ENCODE measurements around the gene NFATC2IP. TPM values are rescaled to one million over a fixed set of nuclear protein-coding genes. Genes with fewer than 3 reads are reported as not detected.

Gene NFATC2IP
- polyA plus RNA-seq (2013) = 19.5 and 20.3 TPM in 2 replicates

GRCh38 chr16:28950648-28951409 lies at the start of gene NFATC2IP:
TSS of gene NFATC2IP (plus strand) at chr16:28950937. CDS start at chr16:28951012, 75 bp downstream.
- Histone ChIP-seq H3K18ac (ENCODE audit: low read length) (peak within 1 kb of the TSS; percentile 72), H4K12ac (ENCODE audit: low read depth, low read length) (peak within 1 kb of the TSS; percentile 95), H4K8ac (ENCODE audit: low read depth, low read length) (peak within 1 kb of the TSS; percentile 87), H2BK120ac (ENCODE audit: insufficient read depth, low read length, poor library complexity) (peak within 1 kb of the TSS; percentile 49), H3K79me1 (ENCODE audit: low read length) (peaks cover 8% of the 10 kb centered on the region), H3K4me3 (ENCODE audit: low read depth, low read length) (peak within 1 kb of the TSS; percentile 94), H3K36me3 (ENCODE audit: control insufficient read depth in 1 of 2, insufficient read depth in 2 of 2, low read length in 2 of 2) (peaks cover 23 to 24% of the 10 kb centered on the region in 2 experiments), H4K91ac (ENCODE audit: low read depth, low read length) (peak within 1 kb of the TSS; percentile 80), H2AFZ (ENCODE audit: insufficient read depth, low read length, poor library complexity) (peak within 1 kb of the TSS; percentile 91), H3K23ac (ENCODE audit: low read length) (no peak within 1 kb of the TSS), H3K27ac (ENCODE audit: low read depth, low read length) (no peak within 1 kb of the TSS), H3K9ac (ENCODE audit: low read length) (peak within 1 kb of the TSS; percentile 68), H3K4me2 (ENCODE audit: low read length) (peak within 1 kb of the TSS; percentile 95), H2BK5ac (ENCODE audit: low read depth, low read length, poor library complexity) (peak within 1 kb of the TSS; percentile 67), H3K27me3 (ENCODE audit: insufficient read depth, low read length) (no peaks in the 10 kb centered on the region), H3K9me3 (ENCODE audit: insufficient read depth, low read depth, low read length) (no peaks in the 10 kb centered on the region), H3K79me2 (ENCODE audit: control insufficient read depth, insufficient read depth, low read length, poor library complexity) (peaks cover 10% of the 10 kb centered on the region), H2BK12ac (ENCODE audit: low read length) (no peak within 1 kb of the TSS), H2AK5ac (ENCODE audit: low read length) (peak within 1 kb of the TSS; percentile 63), H3K4me1 (ENCODE audit: control insufficient read depth in 1 of 2, insufficient read depth in 2 of 2, low read length in 2 of 2) (peaks cover 0 to 6% of the 10 kb centered on the region in 2 experiments), H3K14ac (ENCODE audit: low read length) (peak within 1 kb of the TSS; percentile 59), H3K4ac (ENCODE audit: low read depth, low read length) (peak within 1 kb of the TSS; percentile 81)
- WGBS (ENCODE audit: extremely low coverage, insufficient coverage, insufficient read length) = no CpG with 5 or more reads among the region's 79 CpGs
- DNase-seq = peak; percentile 100

GRCh38 chr16:28901862-28902261 lies 48.9 kb upstream of the NFATC2IP start:
- DNase-seq = peak in 1 of 2 donors; percentile 31
- no peak overlapping the region for H2BK120ac ChIP-seq (ENCODE audit: insufficient read depth, low read length, poor library complexity)
- no CpG with 5 or more reads among the region's 15 CpGs for WGBS (ENCODE audit: extremely low coverage, insufficient coverage, insufficient read length)

GRCh38 chr16:28902909-28903308 lies 47.8 kb upstream of the NFATC2IP start:
- no peak overlapping the region for H3K18ac ChIP-seq (ENCODE audit: low read length)
- no peaks in the 10 kb centered on the region for H3K27me3 ChIP-seq (ENCODE audit: insufficient read depth, low read length)
- peaks cover 3 to 5% of the 10 kb centered on the region in 2 experiments for H3K4me1 ChIP-seq (ENCODE audit: control insufficient read depth in 1 of 2, insufficient read depth in 2 of 2, low read length in 2 of 2)
- H4K12ac ChIP-seq (ENCODE audit: low read depth, low read length) = no peak overlapping the region
- H3K9me3 ChIP-seq (ENCODE audit: insufficient read depth, low read depth, low read length) = peaks cover 1% of the 10 kb centered on the region
- H2AFZ ChIP-seq (ENCODE audit: insufficient read depth, low read length, poor library complexity) = no peak overlapping the region
- peaks cover 4 to 18% of the 10 kb centered on the region in 2 experiments for H3K36me3 ChIP-seq (ENCODE audit: control insufficient read depth in 1 of 2, insufficient read depth in 2 of 2, low read length in 2 of 2)
- H4K91ac ChIP-seq (ENCODE audit: low read depth, low read length) = no peak overlapping the region
- H3K27ac ChIP-seq (ENCODE audit: low read depth, low read length) = no peak overlapping the region
- no peak overlapping the region for H2AK5ac ChIP-seq (ENCODE audit: low read length)
- WGBS (ENCODE audit: extremely low coverage, insufficient coverage, insufficient read length) = no CpG with 5 or more reads among the region's 11 CpGs
- H2BK120ac ChIP-seq (ENCODE audit: insufficient read depth, low read length, poor library complexity) = no peak overlapping the region
- no peak overlapping the region for H3K9ac ChIP-seq (ENCODE audit: low read length)
- no peak overlapping the region for H3K4me2 ChIP-seq (ENCODE audit: low read length)
- no peak overlapping the region for H2BK12ac ChIP-seq (ENCODE audit: low read length)
- no peak overlapping the region for H2BK5ac ChIP-seq (ENCODE audit: low read depth, low read length, poor library complexity)
- DNase-seq = no peak
- H3K4me3 ChIP-seq (ENCODE audit: low read depth, low read length) = peak overlapping the region; percentile 7
- no peaks in the 10 kb centered on the region for H3K79me2 ChIP-seq (ENCODE audit: control insufficient read depth, insufficient read depth, low read length, poor library complexity)
- no peak overlapping the region for H3K4ac ChIP-seq (ENCODE audit: low read depth, low read length)
- H3K14ac ChIP-seq (ENCODE audit: low read length) = no peak overlapping the region
- H3K79me1 ChIP-seq (ENCODE audit: low read length) = no peaks in the 10 kb centered on the region
- no peak overlapping the region for H3K23ac ChIP-seq (ENCODE audit: low read length)
- H4K8ac ChIP-seq (ENCODE audit: low read depth, low read length) = no peak overlapping the region

More at GRCh38 chr16:28901862-28902261, 48.9 kb upstream of the NFATC2IP start:
- Histone ChIP-seq H3K79me1 (ENCODE audit: low read length) (no peaks in the 10 kb centered on the region), H4K91ac (ENCODE audit: low read depth, low read length) (no peak overlapping the region), H2BK5ac (ENCODE audit: low read depth, low read length, poor library complexity) (no peak overlapping the region), H3K79me2 (ENCODE audit: control insufficient read depth, insufficient read depth, low read length, poor library complexity) (no peaks in the 10 kb centered on the region), H2AK5ac (ENCODE audit: low read length) (no peak overlapping the region), H3K4ac (ENCODE audit: low read depth, low read length) (no peak overlapping the region), H3K27ac (ENCODE audit: low read depth, low read length) (no peak overlapping the region), H3K27me3 (ENCODE audit: insufficient read depth, low read length) (no peaks in the 10 kb centered on the region), H3K4me1 (ENCODE audit: control insufficient read depth in 1 of 2, insufficient read depth in 2 of 2, low read length in 2 of 2) (peaks cover 4 to 6% of the 10 kb centered on the region in 2 experiments), H3K18ac (ENCODE audit: low read length) (no peak overlapping the region), H2AFZ (ENCODE audit: insufficient read depth, low read length, poor library complexity) (no peak overlapping the region), H4K12ac (ENCODE audit: low read depth, low read length) (no peak overlapping the region), H3K36me3 (ENCODE audit: control insufficient read depth in 1 of 2, insufficient read depth in 2 of 2, low read length in 2 of 2) (peaks cover 4 to 18% of the 10 kb centered on the region in 2 experiments), H2BK12ac (ENCODE audit: low read length) (no peak overlapping the region), H3K4me3 (ENCODE audit: low read depth, low read length) (no peak overlapping the region), H3K23ac (ENCODE audit: low read length) (no peak overlapping the region), H4K8ac (ENCODE audit: low read depth, low read length) (no peak overlapping the region), H3K14ac (ENCODE audit: low read length) (no peak overlapping the region), H3K9me3 (ENCODE audit: insufficient read depth, low read depth, low read length) (peaks cover 1% of the 10 kb centered on the region), H3K9ac (ENCODE audit: low read length) (no peak overlapping the region), H3K4me2 (ENCODE audit: low read length) (no peak overlapping the region)

- DNase-seq = no peak
- Histone ChIP-seq H2BK5ac (ENCODE audit: low read depth, low read length, poor library complexity) (no peak overlapping the region), H3K27ac (ENCODE audit: low read depth, low read length) (no peak overlapping the region), H3K4ac (ENCODE audit: low read depth, low read length) (no peak overlapping the region), H3K4me3 (ENCODE audit: low read depth, low read length) (no peak overlapping the region), H3K14ac (ENCODE audit: low read length) (no peak overlapping the region), H3K9me3 (ENCODE audit: insufficient read depth, low read depth, low read length) (peaks cover 1% of the 10 kb centered on the region), H2AK5ac (ENCODE audit: low read length) (no peak overlapping the region), H3K79me1 (ENCODE audit: low read length) (no peaks in the 10 kb centered on the region), H2BK12ac (ENCODE audit: low read length) (no peak overlapping the region), H3K4me1 (ENCODE audit: control insufficient read depth in 1 of 2, insufficient read depth in 2 of 2, low read length in 2 of 2) (no peaks in the 10 kb centered on the region), H3K9ac (ENCODE audit: low read length) (no peak overlapping the region), H4K8ac (ENCODE audit: low read depth, low read length) (no peak overlapping the region), H3K18ac (ENCODE audit: low read length) (no peak overlapping the region), H3K23ac (ENCODE audit: low read length) (no peak overlapping the region), H3K4me2 (ENCODE audit: low read length) (no peak overlapping the region), H2BK120ac (ENCODE audit: insufficient read depth, low read length, poor library complexity) (no peak overlapping the region), H3K27me3 (ENCODE audit: insufficient read depth, low read length) (no peaks in the 10 kb centered on the region), H4K12ac (ENCODE audit: low read depth, low read length) (no peak overlapping the region), H3K79me2 (ENCODE audit: control insufficient read depth, insufficient read depth, low read length, poor library complexity) (no peaks in the 10 kb centered on the region), H4K91ac (ENCODE audit: low read depth, low read length) (no peak overlapping the region), H2AFZ (ENCODE audit: insufficient read depth, low read length, poor library complexity) (no peak overlapping the region), H3K36me3 (ENCODE audit: control insufficient read depth in 1 of 2, insufficient read depth in 2 of 2, low read length in 2 of 2) (peaks cover 6 to 22% of the 10 kb centered on the region in 2 experiments)
- WGBS (ENCODE audit: extremely low coverage, insufficient coverage, insufficient read length) = no CpG with 5 or more reads among the region's 29 CpGs
Observed at GRCh38 chr16:28903344-28904042, 47.2 kb upstream of the NFATC2IP start.
